NCI-H146 treated with DMSO at 0.1 percent for 48 hours (cell line): ENCODE results near the gene ESRRA.

Source experiments
- DNase-seq: peaks from one replicate; lab custom pipeline; 2025; ENCODE audit not compliant: unreplicated experiment; lab: John Stamatoyannopoulos, UW

Gene ESRRA

DNA sequence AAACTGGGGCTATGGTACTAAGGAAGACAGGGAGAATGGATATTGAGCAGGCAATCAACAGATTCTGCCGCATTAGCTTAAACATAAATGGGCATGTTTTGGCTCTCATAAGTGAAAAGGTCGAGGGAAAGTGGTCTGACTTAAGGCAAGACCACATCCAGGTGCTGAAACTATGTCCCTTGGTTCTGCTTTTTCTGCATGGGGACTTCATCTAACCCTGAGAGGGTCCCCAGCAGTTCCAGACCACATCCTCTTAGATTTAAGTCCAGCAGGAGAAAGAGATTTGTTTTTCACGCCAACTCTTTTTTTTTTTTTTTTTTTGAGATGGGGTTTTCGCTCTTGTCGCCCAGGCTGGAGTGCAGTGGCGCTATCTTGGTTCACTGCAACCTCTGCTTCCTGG is 59.1 kb downstream of the ESRRA start:
- no peak for DNase-seq

DNA sequence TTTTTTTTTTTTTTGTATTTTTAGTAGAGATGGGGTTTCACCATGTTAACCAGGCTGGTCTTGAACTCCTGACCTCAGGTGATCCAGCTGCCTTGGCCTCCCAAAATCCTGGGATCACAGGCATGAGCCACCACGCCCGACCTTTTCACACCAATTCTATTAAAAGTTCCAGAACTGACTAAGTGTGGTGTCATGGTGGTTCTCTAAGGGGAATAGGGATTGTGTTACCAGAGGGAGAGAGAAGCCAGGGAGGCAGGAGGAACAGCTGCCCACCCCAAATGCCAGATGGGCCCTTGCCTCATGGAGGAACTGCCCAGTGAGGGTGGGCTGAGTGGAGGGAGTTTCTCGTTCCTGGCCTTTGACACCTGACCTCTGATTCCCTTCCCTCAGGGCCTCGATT is 59.6 kb downstream of the ESRRA start:
- DNase-seq, result no peak
